GM19351 (cell line): ENCODE results near the gene LIN54.
"Not testable (repeated sequence)": the region's sequence is repeated elsewhere in the genome, so short reads cannot be mapped to it uniquely, and the experiment has no call there.

Source experiments
- ATAC-seq: cut with Tn5 transposase; IDR thresholded peaks from one replicate; pipeline ENCODE4 v1.9.1; 2021; ENCODE audit warnings: mild to moderate bottlenecking, moderate library complexity; ENCODE audit not compliant: unreplicated experiment

Gene LIN54

GRCh38 chr4:82951196-82951595, 59.4 kb downstream of the LIN54 start:
- no peak for ATAC-seq

- ATAC-seq = no peak
Measured at GRCh38 chr4:82948647-82949204, 61.9 kb downstream of the LIN54 start.

GRCh38 chr4:82947498-82947897, 63.1 kb downstream of the LIN54 start:
- ATAC-seq = no peak

GRCh38 chr4:82939414-82939813, 71.2 kb downstream of the LIN54 start:
- no peak for ATAC-seq

GRCh38 chr4:82934441-82934840, 76.2 kb downstream of the LIN54 start:
- ATAC-seq = no peak

GRCh38 chr4:82930848-82931755, 79.5 kb downstream of the LIN54 start:
- ATAC-seq = no peak

GRCh38 chr4:82921795-82922194, 88.8 kb downstream of the LIN54 start:
- no peak for ATAC-seq

- ATAC-seq = no peak
Measured at GRCh38 chr4:82919386-82919785, 91.2 kb downstream of the LIN54 start.

GRCh38 chr4:82918091-82918490, 92.5 kb downstream of the LIN54 start:
- no peak for ATAC-seq

GRCh38 chr4:82913968-82914367, 96.7 kb downstream of the LIN54 start:
- ATAC-seq = not testable (repeated sequence)

- ATAC-seq = no peak
Measured at GRCh38 chr4:82913305-82913704, 97.3 kb downstream of the LIN54 start.

GRCh38 chr4:82909326-82909725, 101.3 kb downstream of the LIN54 start:
- no peak for ATAC-seq

- ATAC-seq = peak; percentile 52
Measured at GRCh38 chr4:82906469-82906868, 104.2 kb downstream of the LIN54 start.

- peak; percentile 52 for ATAC-seq
Measured at GRCh38 chr4:82905205-82905604, 105.4 kb downstream of the LIN54 start.

- ATAC-seq = no peak
Measured at GRCh38 chr4:82903737-82904136, 106.9 kb downstream of the LIN54 start.

GRCh38 chr4:82901183-82901718, 109.4 kb downstream of the LIN54 start:
- no peak for ATAC-seq

- ATAC-seq = peak; percentile 84
Measured at GRCh38 chr4:82900411-82901182, 110.0 kb downstream of the LIN54 start, which contains the start of gene THAP9. THAP9 (plus strand) TSS chr4:82900735; CDS start chr4:82900803, 68 bp downstream.

GRCh38 chr4:82900066-82900410, 110.6 kb downstream of the LIN54 start:
- ATAC-seq = peak; percentile 3

- ATAC-seq = no peak
Measured at GRCh38 chr4:82899374-82900065, 111.1 kb downstream of the LIN54 start.

GRCh38 chr4:82898322-82899243, 112.0 kb downstream of the LIN54 start:
- no peak for ATAC-seq
